ENCODE results near the gene EIF3L.

EIF3L gene

DNA sequence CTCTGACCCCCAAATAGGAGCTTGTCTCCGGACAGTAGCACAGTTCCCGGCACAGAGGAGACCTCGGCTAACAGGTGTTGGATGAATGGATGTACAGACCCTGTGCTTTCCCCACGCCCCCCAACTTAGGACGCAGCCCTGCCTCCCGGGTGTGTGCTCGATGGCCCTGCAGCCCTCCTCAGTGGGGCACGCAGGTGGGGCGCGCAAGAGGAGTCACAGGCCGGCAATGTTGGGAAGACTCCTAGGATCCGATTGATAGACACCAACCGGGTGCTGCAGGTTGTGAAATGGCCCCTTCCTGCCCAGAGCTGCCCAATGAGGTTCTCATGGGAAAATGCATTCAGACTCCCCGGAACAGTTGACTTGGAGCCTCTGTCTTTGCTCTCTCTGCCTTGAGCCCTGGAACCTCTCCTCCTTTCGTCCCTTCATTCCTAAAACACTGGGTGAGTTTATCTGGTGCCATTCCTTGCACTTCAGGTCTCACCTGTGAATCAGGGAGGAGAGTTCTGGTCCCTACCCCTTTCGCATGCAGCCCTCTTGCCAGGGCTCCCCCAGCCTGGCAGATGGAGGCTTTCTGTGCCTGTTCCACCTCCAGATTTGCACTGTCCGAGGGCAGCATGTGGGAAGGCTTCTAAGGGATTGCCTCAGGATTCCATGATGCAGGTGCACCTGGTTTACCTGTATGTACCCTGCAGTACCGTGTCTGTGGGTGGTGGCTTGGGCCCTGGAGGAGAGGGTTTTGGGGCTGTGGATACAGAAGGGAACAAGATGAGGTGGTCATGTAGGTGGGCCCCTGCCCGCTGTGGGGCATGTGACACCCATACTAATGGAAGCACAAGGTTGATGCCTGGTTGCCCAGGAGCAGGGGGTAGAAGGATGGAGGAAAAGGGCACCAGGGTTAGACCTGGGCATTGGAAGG is 58.1 kb downstream of the EIF3L start:
- Histone ChIP-seq H3K36me3 (ENCODE audit: control insufficient read depth, insufficient read depth, low read length) (peaks cover 4% of the 10 kb centered on the region), H3K4me3 (replicated peaks; ENCODE audit: low read depth, low read length) (peak overlapping the region; percentile 68), H3K27me3 (replicated peaks; ENCODE audit: control insufficient read depth, insufficient read depth, low read length) (no peaks in the 10 kb centered on the region)
- no peak for DNase-seq (ENCODE audit: extremely low read depth, insufficient read length)
- TF ChIP-seq, protein P1, sequence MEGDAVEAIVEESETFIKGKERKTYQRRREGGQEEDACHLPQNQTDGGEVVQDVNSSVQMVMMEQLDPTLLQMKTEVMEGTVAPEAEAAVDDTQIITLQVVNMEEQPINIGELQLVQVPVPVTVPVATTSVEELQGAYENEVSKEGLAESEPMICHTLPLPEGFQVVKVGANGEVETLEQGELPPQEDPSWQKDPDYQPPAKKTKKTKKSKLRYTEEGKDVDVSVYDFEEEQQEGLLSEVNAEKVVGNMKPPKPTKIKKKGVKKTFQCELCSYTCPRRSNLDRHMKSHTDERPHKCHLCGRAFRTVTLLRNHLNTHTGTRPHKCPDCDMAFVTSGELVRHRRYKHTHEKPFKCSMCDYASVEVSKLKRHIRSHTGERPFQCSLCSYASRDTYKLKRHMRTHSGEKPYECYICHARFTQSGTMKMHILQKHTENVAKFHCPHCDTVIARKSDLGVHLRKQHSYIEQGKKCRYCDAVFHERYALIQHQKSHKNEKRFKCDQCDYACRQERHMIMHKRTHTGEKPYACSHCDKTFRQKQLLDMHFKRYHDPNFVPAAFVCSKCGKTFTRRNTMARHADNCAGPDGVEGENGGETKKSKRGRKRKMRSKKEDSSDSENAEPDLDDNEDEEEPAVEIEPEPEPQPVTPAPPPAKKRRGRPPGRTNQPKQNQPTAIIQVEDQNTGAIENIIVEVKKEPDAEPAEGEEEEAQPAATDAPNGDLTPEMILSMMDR (IDR thresholded peaks at IDR 0.05; ENCODE audit: insufficient read depth, low read length, poor library complexity, severe bottlenecking): no peak

- TF ChIP-seq, protein P1 (IDR thresholded peaks at IDR 0.05; ENCODE audit: insufficient read depth, low read length, poor library complexity, severe bottlenecking): no peak
These were observed 60.5 kb downstream of the EIF3L start for GRCh38 chr22:37909766-37910165.

GRCh38 chr22:37910890-37911672 is 61.9 kb downstream of the EIF3L start:
- TF ChIP-seq, protein P1 (IDR thresholded peaks at IDR 0.05; ENCODE audit: insufficient read depth, low read length, poor library complexity, severe bottlenecking): no peak
- no peaks in the 10 kb centered on the region for H3K27me3 ChIP-seq (replicated peaks; ENCODE audit: control insufficient read depth, insufficient read depth, low read length)
- peaks cover 8% of the 10 kb centered on the region for H3K36me3 ChIP-seq (ENCODE audit: control insufficient read depth, insufficient read depth, low read length)
- no peak for DNase-seq (ENCODE audit: extremely low read depth, insufficient read length)
- H3K4me3 ChIP-seq (replicated peaks; ENCODE audit: low read depth, low read length): no peak overlapping the region

More at GRCh38 chr22:37909766-37910165, 60.5 kb downstream of the EIF3L start:
- Histone ChIP-seq H3K27me3 (replicated peaks; ENCODE audit: control insufficient read depth, insufficient read depth, low read length) (no peaks in the 10 kb centered on the region), H3K36me3 (ENCODE audit: control insufficient read depth, insufficient read depth, low read length) (peaks cover 8% of the 10 kb centered on the region), H3K4me3 (replicated peaks; ENCODE audit: low read depth, low read length) (no peak overlapping the region)
- DNase-seq (ENCODE audit: extremely low read depth, insufficient read length): no peak

DNA sequence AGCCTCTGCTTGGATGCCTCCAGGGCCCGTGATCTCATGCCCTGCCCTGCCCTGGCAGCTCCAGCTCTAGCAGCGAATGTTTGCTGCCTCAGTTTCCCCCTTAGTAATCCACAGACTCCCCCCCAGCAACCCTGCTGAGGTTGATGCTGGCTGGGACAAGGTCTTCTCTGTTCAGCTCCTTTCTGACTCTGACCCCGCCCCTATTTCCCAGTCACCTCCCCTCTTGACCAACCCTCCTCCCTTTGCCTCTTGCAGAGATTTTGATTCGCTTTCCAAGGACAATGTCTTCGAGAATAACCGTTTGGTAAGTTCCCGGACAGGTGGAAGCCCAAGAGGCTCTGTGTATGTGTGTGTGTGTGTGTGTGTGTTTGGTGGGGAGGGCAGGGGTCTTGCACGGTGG is 62.5 kb downstream of the EIF3L start:
- no peak overlapping the region for H3K4me3 ChIP-seq (replicated peaks; ENCODE audit: low read depth, low read length)
- TF ChIP-seq, protein P1 (IDR thresholded peaks at IDR 0.05; ENCODE audit: insufficient read depth, low read length, poor library complexity, severe bottlenecking): no peak
- peaks cover 10% of the 10 kb centered on the region for H3K36me3 ChIP-seq (ENCODE audit: control insufficient read depth, insufficient read depth, low read length)
- no peaks in the 10 kb centered on the region for H3K27me3 ChIP-seq (replicated peaks; ENCODE audit: control insufficient read depth, insufficient read depth, low read length)
- DNase-seq (ENCODE audit: extremely low read depth, insufficient read length): no peak

DNA sequence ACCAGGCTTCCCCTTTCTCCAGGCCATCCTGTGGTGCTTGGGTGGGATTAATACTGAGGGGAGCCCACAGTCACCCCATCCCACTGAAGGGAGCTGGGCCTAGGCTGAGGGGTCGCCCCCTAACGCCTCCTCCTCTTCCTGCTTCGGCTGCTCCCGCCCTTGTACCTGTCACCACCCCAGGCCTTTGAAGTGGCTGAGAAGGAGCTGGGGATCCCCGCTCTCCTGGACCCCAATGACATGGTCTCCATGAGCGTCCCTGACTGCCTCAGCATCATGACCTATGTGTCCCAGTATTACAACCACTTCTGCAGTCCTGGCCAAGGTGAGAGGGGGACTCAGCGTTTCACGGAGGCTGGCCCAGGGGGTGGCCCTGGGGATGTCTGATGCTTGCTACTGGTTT is 63.0 kb downstream of the EIF3L start:
- H3K27me3 ChIP-seq (replicated peaks; ENCODE audit: control insufficient read depth, insufficient read depth, low read length): no peaks in the 10 kb centered on the region
- TF ChIP-seq, protein P1 (IDR thresholded peaks at IDR 0.05; ENCODE audit: insufficient read depth, low read length, poor library complexity, severe bottlenecking): no peak
- H3K4me3 ChIP-seq (replicated peaks; ENCODE audit: low read depth, low read length): no peak overlapping the region
- DNase-seq (ENCODE audit: extremely low read depth, insufficient read length): no peak
- H3K36me3 ChIP-seq (ENCODE audit: control insufficient read depth, insufficient read depth, low read length): peaks cover 12% of the 10 kb centered on the region

All from GM06990 (cell line).